ENCODE results near the gene TRIM24. TPM values are rescaled to one million over a fixed set of nuclear protein-coding genes. Genes with fewer than 3 reads are reported as not detected.

The TRIM24 gene
- total and polyA plus RNA-seq, 4 experiments from 2014 or later: 3.1 to 15.2 (median 12.4) TPM

- no peak for DNase-seq
- no peaks in the 10 kb centered on the region for H3K4me1 Mint-ChIP-seq
- H3K27me3 Mint-ChIP-seq: peaks cover 3 to 5% of the 10 kb centered on the region in 2 donors
- H3K36me3 Mint-ChIP-seq: peaks cover 0 to 3% of the 10 kb centered on the region in 2 donors
- Histone ChIP-seq H3K36me3 (ENCODE audit: insufficient read depth, low read length) (no peaks in the 10 kb centered on the region), H3K4me3 (ENCODE audit: low read length in 2 of 2) (no peak overlapping the region), H3K4me1 (ENCODE audit: insufficient read depth, low read length) (no peaks in the 10 kb centered on the region), H3K27me3 (ENCODE audit: insufficient read depth, low read length) (no peaks in the 10 kb centered on the region), H3K27ac (ENCODE audit: low read depth, low read length) (no peak overlapping the region), H3K9me3 (ENCODE audit: control insufficient read depth in 1 of 2, low read length in 2 of 2) (peaks cover 0 to 13% of the 10 kb centered on the region in 2 donors)
- H3K27ac Mint-ChIP-seq: no peak overlapping the region
- intact Hi-C loops (cut with micrococcal nuclease): no loop called here
- H3K4me3 Mint-ChIP-seq: no peak overlapping the region
- POLR2A ChIA-PET (ENCODE audit: partially characterized antibody): no interaction called here
- H3K9me3 Mint-ChIP-seq: peaks cover 9 to 51% (median 34%) of the 10 kb centered on the region in 8 donors
- CTCF ChIA-PET (ENCODE audit: partially characterized antibody): no interaction called here
Measured at GRCh38 chr7:138429577-138430250, 30.3 kb upstream of the TRIM24 start.

DNA sequence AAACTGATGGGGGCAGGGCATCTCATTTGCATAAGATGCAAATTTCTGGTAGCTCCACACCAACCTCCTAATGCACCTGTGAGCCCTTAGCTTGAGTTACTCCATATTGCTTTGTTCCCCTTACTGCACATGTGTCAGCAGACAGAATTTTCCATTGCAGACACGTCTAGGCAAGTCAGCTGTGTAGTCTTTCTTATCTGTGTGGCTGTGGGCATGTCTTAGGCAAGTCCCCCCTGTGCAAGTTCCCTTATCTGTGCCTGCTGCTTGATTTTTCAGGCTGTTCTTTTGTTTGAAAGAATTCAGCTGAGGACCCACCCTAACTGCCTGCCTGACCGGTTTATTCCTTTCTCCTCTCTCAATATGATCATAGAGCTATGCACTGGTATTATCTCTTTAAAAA, 28.5 kb upstream of the TRIM24 start:
- DNase-seq: no peak
- ChIA-PET POLR2A (ENCODE audit: partially characterized antibody) (no interaction called here), CTCF (ENCODE audit: partially characterized antibody) (no interaction called here)

GRCh38 chr7:138433583-138434443, 26.2 kb upstream of the TRIM24 start:
- intact Hi-C loops (cut with micrococcal nuclease): no loop called here
- H3K27ac Mint-ChIP-seq: no peak overlapping the region
- H3K4me1 Mint-ChIP-seq: no peaks in the 10 kb centered on the region

More for the DNA sequence above, 28.5 kb upstream of the TRIM24 start:
- Mint-ChIP-seq H3K36me3 (peaks cover 0 to 3% of the 10 kb centered on the region in 2 donors), H3K27ac (no peak overlapping the region), H3K4me1 (no peaks in the 10 kb centered on the region), H3K27me3 (peaks cover 3 to 5% of the 10 kb centered on the region in 2 donors), H3K4me3 (no peak overlapping the region), H3K9me3 (peaks cover 9 to 57% (median 33%) of the 10 kb centered on the region in 8 donors)
- no peak overlapping the region for H3K27ac ChIP-seq (ENCODE audit: low read depth, low read length)
- intact Hi-C loops (cut with micrococcal nuclease): no loop called here
- H3K4me3 ChIP-seq (ENCODE audit: low read length in 2 of 2): no peak overlapping the region
- no peaks in the 10 kb centered on the region for H3K36me3 ChIP-seq (ENCODE audit: insufficient read depth, low read length)
- H3K4me1 ChIP-seq (ENCODE audit: insufficient read depth, low read length): no peaks in the 10 kb centered on the region
- H3K27me3 ChIP-seq (ENCODE audit: insufficient read depth, low read length): no peaks in the 10 kb centered on the region
- peaks cover 0 to 13% of the 10 kb centered on the region in 2 donors for H3K9me3 ChIP-seq (ENCODE audit: control insufficient read depth in 1 of 2, low read length in 2 of 2)

DNA sequence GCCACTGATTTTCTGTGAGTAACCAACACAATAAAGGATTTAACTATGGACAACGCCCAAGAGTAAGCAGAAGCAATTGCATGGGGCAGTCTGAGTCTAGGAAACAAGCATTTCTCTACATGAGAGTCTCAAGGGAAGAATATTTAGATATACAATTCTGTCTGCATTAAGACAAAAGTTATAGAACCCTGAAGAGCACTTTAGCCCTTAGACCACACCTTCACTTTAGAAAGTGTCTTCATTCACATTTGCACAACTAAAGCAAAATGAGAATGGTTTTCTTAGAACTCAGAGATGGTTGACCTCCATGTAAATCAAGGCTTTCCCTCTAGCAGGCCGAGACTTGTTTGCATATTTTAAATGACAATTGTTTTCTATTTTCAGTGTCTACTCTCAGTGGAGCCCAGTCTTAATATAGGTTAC, 25.5 kb upstream of the TRIM24 start:
- DNase-seq: no peak
- Histone ChIP-seq H3K4me3 (ENCODE audit: low read length in 2 of 2) (no peak overlapping the region), H3K27me3 (ENCODE audit: insufficient read depth, low read length) (no peaks in the 10 kb centered on the region), H3K4me1 (ENCODE audit: insufficient read depth, low read length) (no peaks in the 10 kb centered on the region), H3K27ac (ENCODE audit: low read depth, low read length) (no peak overlapping the region), H3K9me3 (ENCODE audit: control insufficient read depth in 1 of 2, low read length in 2 of 2) (peaks cover 0 to 8% of the 10 kb centered on the region in 2 donors), H3K36me3 (ENCODE audit: insufficient read depth, low read length) (no peaks in the 10 kb centered on the region)
- intact Hi-C loops (cut with micrococcal nuclease): no loop called here
- ChIA-PET CTCF (ENCODE audit: partially characterized antibody) (no interaction called here), POLR2A (ENCODE audit: partially characterized antibody) (no interaction called here)
- Mint-ChIP-seq H3K27me3 (peaks cover 6 to 7% of the 10 kb centered on the region in 2 donors), H3K9me3 (peaks cover 5 to 46% (median 21%) of the 10 kb centered on the region in 8 donors), H3K4me1 (no peaks in the 10 kb centered on the region), H3K4me3 (no peak overlapping the region), H3K36me3 (no peaks in the 10 kb centered on the region), H3K27ac (no peak overlapping the region)

More at GRCh38 chr7:138433583-138434443, 26.2 kb upstream of the TRIM24 start:
- Histone ChIP-seq H3K27ac (ENCODE audit: low read depth, low read length) (no peak overlapping the region), H3K9me3 (ENCODE audit: control insufficient read depth in 1 of 2, low read length in 2 of 2) (peaks cover 0 to 13% of the 10 kb centered on the region in 2 donors), H3K4me1 (ENCODE audit: insufficient read depth, low read length) (no peaks in the 10 kb centered on the region), H3K27me3 (ENCODE audit: insufficient read depth, low read length) (no peaks in the 10 kb centered on the region), H3K4me3 (ENCODE audit: low read length in 2 of 2) (no peak overlapping the region), H3K36me3 (ENCODE audit: insufficient read depth, low read length) (no peaks in the 10 kb centered on the region)
- CTCF ChIA-PET (ENCODE audit: partially characterized antibody): no interaction called here
- Mint-ChIP-seq H3K4me3 (no peak overlapping the region), H3K27me3 (peaks cover 3 to 5% of the 10 kb centered on the region in 2 donors), H3K36me3 (peaks cover 0 to 3% of the 10 kb centered on the region in 2 donors), H3K9me3 (peaks cover 9 to 54% (median 26%) of the 10 kb centered on the region in 8 donors)
- POLR2A ChIA-PET (ENCODE audit: partially characterized antibody): no interaction called here
- DNase-seq: no peak

DNA sequence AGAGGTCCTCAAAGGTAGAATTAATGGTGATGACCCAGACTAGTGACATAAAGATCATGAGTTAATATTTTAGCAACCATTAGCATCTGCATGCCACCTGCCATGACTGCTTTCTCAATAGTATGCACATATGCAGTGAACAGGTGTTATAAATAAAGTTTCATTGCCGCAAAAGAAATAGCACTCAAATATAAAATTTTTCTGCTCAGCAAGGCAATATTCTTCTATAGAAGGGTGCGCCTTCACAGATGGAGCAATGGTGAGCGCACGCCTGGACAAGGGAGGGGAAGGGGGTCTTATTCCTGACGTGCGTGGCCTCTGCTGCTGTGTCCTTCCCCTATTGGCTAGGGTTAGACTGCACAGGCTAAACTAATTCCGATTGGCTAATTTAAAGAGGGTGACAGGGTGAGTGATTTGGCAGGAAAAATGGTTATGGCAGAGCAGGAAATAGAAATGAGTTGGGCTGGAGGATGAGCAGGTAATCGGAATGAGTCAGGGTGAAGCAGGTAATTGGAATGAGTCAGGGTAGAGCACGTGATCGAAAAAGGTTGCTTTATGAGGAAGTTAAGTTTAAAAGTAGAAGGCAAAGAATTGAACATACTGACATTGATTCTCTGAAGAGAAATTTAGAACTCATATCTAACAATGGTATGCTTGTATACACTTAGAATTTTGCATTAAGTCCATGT, 24.7 kb upstream of the TRIM24 start:
- no peaks in the 10 kb centered on the region for H3K4me1 ChIP-seq (ENCODE audit: insufficient read depth, low read length)
- no peaks in the 10 kb centered on the region for H3K9me3 ChIP-seq (ENCODE audit: control insufficient read depth in 1 of 2, low read length in 2 of 2)
- H3K36me3 ChIP-seq (ENCODE audit: insufficient read depth, low read length): no peaks in the 10 kb centered on the region
- H3K27me3 ChIP-seq (ENCODE audit: insufficient read depth, low read length): no peaks in the 10 kb centered on the region
- no peak overlapping the region for H3K27ac ChIP-seq (ENCODE audit: low read depth, low read length)
- intact Hi-C loops (cut with micrococcal nuclease): no loop called here
- no peak for DNase-seq
- H3K4me3 ChIP-seq (ENCODE audit: low read length in 2 of 2): no peak overlapping the region
- CTCF ChIA-PET (ENCODE audit: partially characterized antibody): no interaction called here
- no peak overlapping the region for H3K4me3 Mint-ChIP-seq
- peaks cover 6 to 7% of the 10 kb centered on the region in 2 donors for H3K27me3 Mint-ChIP-seq
- H3K36me3 Mint-ChIP-seq: no peaks in the 10 kb centered on the region
- no peaks in the 10 kb centered on the region for H3K4me1 Mint-ChIP-seq
- POLR2A ChIA-PET (ENCODE audit: partially characterized antibody): no interaction called here
- H3K27ac Mint-ChIP-seq: no peak overlapping the region
- peaks cover 4 to 39% (median 15%) of the 10 kb centered on the region in 8 donors for H3K9me3 Mint-ChIP-seq

DNA sequence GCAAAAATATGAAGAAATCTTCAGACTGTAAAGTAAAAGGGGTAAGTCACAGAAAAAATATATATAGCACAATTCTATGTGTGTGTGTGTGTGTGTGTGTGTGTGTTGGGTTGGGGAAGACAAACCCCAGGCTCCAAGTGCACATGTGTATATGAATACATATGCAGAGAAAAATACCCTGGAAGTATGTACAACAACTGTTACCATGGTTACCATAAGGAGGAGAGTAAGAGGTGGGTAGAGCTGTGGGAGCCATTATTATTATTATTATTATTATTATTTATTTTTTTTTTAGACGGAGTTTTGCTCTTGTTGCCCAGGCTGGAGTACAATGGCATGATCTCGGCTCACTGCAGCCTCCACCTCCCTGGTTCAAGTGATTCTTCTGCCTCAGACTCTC, 23.7 kb upstream of the TRIM24 start:
- Mint-ChIP-seq H3K9me3 (peaks cover 4 to 29% (median 8%) of the 10 kb centered on the region in 8 donors), H3K27me3 (peaks cover 6 to 9% of the 10 kb centered on the region in 2 donors), H3K36me3 (no peaks in the 10 kb centered on the region), H3K27ac (no peak overlapping the region), H3K4me1 (no peaks in the 10 kb centered on the region), H3K4me3 (no peak overlapping the region)
- DNase-seq: no peak
- intact Hi-C loops (cut with micrococcal nuclease): no loop called here
- ChIA-PET CTCF (ENCODE audit: partially characterized antibody) (no interaction called here), POLR2A (ENCODE audit: partially characterized antibody) (no interaction called here)
- Histone ChIP-seq H3K36me3 (ENCODE audit: insufficient read depth, low read length) (no peaks in the 10 kb centered on the region), H3K4me1 (ENCODE audit: insufficient read depth, low read length) (no peaks in the 10 kb centered on the region), H3K9me3 (ENCODE audit: control insufficient read depth in 1 of 2, low read length in 2 of 2) (no peaks in the 10 kb centered on the region), H3K27ac (ENCODE audit: low read depth, low read length) (no peak overlapping the region), H3K27me3 (ENCODE audit: insufficient read depth, low read length) (no peaks in the 10 kb centered on the region), H3K4me3 (ENCODE audit: low read length in 2 of 2) (no peak overlapping the region)

DNA sequence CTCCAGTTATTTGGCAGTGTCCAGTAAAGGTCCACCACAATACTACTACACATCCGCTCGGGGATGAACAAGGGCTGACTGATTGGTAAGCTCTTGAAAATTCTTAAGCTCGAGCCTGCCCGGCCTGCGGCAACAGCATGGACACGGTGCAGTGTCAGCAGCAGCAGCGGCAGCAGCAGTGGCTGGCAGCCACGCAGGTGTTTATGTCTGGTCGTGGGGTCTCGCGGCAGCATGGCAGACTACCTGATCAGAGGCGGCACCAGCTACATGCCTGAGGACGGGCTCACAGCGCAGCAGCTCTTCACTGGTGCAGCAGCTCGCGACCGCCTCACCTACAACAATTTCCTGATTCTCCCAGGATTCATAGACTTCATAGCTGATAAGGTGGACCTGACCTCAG, 19.6 kb upstream of the TRIM24 start:
- H3K4me3 Mint-ChIP-seq: no peak overlapping the region
- CTCF ChIA-PET (ENCODE audit: partially characterized antibody): interaction anchor here (1.1 kb wide), 1 partner anchor 226 kb away, joined by 3 read pairs; no protein-coding TSS in a partner anchor
- H3K9me3 ChIP-seq (ENCODE audit: control insufficient read depth in 1 of 2, low read length in 2 of 2): no peaks in the 10 kb centered on the region
- no peaks in the 10 kb centered on the region for H3K36me3 Mint-ChIP-seq
- H3K4me1 ChIP-seq (ENCODE audit: insufficient read depth, low read length): no peaks in the 10 kb centered on the region
- peaks cover 0 to 2% (median 0%) of the 10 kb centered on the region in 8 donors for H3K9me3 Mint-ChIP-seq
- H3K27me3 ChIP-seq (ENCODE audit: insufficient read depth, low read length): no peaks in the 10 kb centered on the region
- peaks cover 3 to 9% of the 10 kb centered on the region in 2 donors for H3K27me3 Mint-ChIP-seq
- no peak overlapping the region for H3K27ac ChIP-seq (ENCODE audit: low read depth, low read length)
- no peaks in the 10 kb centered on the region for H3K36me3 ChIP-seq (ENCODE audit: insufficient read depth, low read length)
- no peak overlapping the region for H3K4me3 ChIP-seq (ENCODE audit: low read length in 2 of 2)
- no peak for DNase-seq
- no peaks in the 10 kb centered on the region for H3K4me1 Mint-ChIP-seq
- POLR2A ChIA-PET (ENCODE audit: partially characterized antibody): no interaction called here
- intact Hi-C loops (cut with micrococcal nuclease): no loop called here
- no peak overlapping the region for H3K27ac Mint-ChIP-seq
